Epithelial cell of esophagus (primary cell): ENCODE measurements around the gene ROCK2.

Source experiments
- DNase-seq: peaks from one replicate; pipeline ENCODE4 v3.0.0; 2010; ENCODE audit warnings: low read depth
- H3K4me3 ChIP-seq: 2 replicates; pipeline ENCODE4 v1.5.1; 2011; ENCODE audit warnings: mild to moderate bottlenecking, low read length, control low read depth
- CTCF ChIP-seq: IDR thresholded peaks from 2 replicates; pipeline ENCODE4 v1.5.1; 2011; ENCODE audit warnings: low read depth, mild to moderate bottlenecking, low read length, control low read depth, inconsistent platforms; ENCODE audit not compliant: insufficient read depth; ENCODE audit errors: missing control alignments

Gene ROCK2

DNA sequence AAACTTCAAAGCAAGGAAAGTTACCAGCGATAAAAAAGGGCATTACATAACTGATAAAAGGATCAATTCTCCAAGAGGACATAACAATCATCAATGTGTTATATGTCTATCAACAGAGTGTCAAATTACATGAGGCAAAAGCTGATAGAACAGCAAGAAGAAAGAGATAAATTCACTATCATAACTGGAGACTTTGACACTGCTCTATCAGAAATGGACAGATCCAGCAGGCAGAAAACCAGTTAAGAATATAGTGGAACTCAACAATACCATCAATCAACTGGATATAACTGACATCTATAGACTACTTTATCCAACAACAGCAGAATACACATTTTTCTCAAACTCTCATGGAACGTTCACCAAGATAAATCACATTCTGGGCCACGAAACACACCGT lies 65.0 kb downstream of the ROCK2 start:
- no peak for DNase-seq
- TF ChIP-seq CTCF = no peak

DNA sequence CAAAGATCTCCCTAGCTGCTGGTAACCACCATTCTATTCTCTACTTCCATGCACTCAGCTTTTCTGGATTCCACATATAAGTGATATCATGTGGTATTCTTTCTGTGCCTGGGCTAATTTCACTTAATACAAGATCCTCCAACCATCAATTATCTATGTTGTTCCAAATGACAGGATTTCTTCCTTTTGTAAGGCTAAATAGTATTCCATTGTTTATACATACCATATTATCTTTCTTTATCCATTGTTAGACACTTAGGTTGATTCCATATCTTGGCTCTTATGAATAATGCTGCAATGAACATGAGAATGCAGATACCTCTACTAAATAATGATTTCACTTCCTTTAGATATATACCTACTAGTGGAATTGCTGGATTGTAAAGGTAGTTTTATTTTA lies 66.2 kb downstream of the ROCK2 start:
- no peak for DNase-seq

More for the DNA sequence above, 65.0 kb downstream of the ROCK2 start:
- H3K4me3 ChIP-seq = no peak overlapping the region

GRCh38 chr2:11275910-11276309 lies 68.5 kb downstream of the ROCK2 start:
- no peak for TF ChIP-seq CTCF
- H3K4me3 ChIP-seq = no peak overlapping the region
- no peak for DNase-seq

More for the DNA sequence above, 66.2 kb downstream of the ROCK2 start:
- TF ChIP-seq CTCF = no peak
- no peak overlapping the region for H3K4me3 ChIP-seq

GRCh38 chr2:11270891-11271290 lies 73.5 kb downstream of the ROCK2 start:
- peak; percentile 16 for DNase-seq
- no peak for TF ChIP-seq CTCF
- no peak overlapping the region for H3K4me3 ChIP-seq

GRCh38 chr2:11267931-11268330 lies 76.5 kb downstream of the ROCK2 start:
- H3K4me3 ChIP-seq = no peak overlapping the region
- TF ChIP-seq CTCF = no peak
- no peak for DNase-seq

GRCh38 chr2:11264818-11265217 lies 79.6 kb downstream of the ROCK2 start:
- DNase-seq = no peak
- no peak overlapping the region for H3K4me3 ChIP-seq
- no peak for TF ChIP-seq CTCF

GRCh38 chr2:11264007-11264406 lies 80.4 kb downstream of the ROCK2 start:
- H3K4me3 ChIP-seq = no peak overlapping the region
- no peak for TF ChIP-seq CTCF
- DNase-seq = no peak
